GM21447 (cell line): ENCODE measurements around the gene ZMYND8.
A peak's percentile ranks its signal among the peaks of the same experiment; 100 is the strongest.
"Not testable (repeated sequence)": the region's sequence is repeated elsewhere in the genome, so short reads cannot be mapped to it uniquely, and the experiment has no call there.

Source experiments
- ATAC-seq: cut with Tn5 transposase; IDR thresholded peaks from one replicate; pipeline ENCODE4 v1.9.1; 2021; ENCODE audit not compliant: unreplicated experiment

Gene ZMYND8

GRCh38 chr20:47373206-47373733, 16.8 kb upstream of the ZMYND8 start:
- ATAC-seq = no peak

DNA sequence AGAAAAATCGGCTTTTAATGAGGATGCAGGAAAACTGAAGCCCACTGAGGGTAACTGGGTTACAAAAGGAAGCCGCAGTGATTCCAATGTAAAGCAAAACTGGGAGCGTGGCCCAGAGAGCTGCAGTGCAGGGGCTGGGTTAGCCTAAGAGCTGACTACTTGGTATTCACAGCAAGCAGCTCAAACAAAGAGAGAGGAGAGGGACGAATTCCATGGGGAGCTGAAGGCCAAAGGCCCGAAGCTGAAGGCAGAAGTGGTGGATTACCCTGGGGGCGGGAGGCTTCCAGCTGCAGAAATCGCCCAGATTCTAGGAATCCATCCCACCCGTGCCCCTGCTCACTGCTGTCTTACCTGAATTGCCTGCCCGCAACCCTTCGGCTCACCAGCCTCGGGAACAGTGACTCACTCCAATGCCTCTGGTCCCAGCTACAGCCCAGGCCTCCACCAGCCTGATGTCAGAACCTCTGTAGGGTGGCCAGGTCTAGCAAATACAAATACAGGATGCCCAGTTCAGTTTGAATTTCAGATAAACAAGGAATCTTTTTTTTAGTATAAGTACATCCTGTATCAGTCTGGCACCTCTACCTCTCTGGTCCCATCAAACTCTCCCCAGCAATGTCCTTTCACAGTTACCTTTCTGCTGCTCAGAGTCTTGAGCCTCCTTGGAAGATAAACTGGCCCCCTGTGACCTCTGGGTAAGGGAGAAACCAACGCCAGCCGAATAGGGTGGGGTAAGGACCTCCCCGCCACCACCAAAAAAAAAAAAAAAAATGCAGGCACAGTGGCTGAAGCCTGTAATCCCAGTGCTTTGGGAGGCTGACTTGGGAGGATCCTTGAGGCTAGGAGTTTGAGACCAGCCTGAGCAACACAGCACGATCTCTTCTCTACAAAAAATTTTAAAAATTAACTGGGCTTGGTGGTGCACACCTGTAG, 14.6 kb upstream of the ZMYND8 start:
- ATAC-seq = no peak

GRCh38 chr20:47370214-47370613, 13.7 kb upstream of the ZMYND8 start:
- ATAC-seq = no peak

DNA sequence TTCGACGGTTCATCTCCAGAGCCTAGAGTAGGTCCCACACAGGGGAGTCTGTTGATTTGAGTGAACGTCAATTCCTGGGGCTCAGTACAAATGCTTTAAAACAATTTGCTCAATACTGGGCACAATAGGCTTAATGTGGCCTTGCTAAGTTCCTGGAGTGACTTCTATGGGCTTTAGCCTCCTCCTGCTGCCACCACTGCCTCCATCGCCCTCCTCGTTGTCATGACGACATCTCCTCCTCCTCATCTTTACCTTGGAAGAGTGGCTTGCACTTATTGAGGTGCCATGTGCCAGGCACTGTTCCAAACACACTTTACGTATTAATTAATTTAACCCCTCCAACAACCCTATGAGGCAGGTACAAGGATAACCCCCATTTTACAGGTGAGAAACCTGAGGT, 11.8 kb upstream of the ZMYND8 start:
- ATAC-seq = no peak

- ATAC-seq = not testable (repeated sequence)
Observed at GRCh38 chr20:47366301-47366700, 9.8 kb upstream of the ZMYND8 start.

DNA sequence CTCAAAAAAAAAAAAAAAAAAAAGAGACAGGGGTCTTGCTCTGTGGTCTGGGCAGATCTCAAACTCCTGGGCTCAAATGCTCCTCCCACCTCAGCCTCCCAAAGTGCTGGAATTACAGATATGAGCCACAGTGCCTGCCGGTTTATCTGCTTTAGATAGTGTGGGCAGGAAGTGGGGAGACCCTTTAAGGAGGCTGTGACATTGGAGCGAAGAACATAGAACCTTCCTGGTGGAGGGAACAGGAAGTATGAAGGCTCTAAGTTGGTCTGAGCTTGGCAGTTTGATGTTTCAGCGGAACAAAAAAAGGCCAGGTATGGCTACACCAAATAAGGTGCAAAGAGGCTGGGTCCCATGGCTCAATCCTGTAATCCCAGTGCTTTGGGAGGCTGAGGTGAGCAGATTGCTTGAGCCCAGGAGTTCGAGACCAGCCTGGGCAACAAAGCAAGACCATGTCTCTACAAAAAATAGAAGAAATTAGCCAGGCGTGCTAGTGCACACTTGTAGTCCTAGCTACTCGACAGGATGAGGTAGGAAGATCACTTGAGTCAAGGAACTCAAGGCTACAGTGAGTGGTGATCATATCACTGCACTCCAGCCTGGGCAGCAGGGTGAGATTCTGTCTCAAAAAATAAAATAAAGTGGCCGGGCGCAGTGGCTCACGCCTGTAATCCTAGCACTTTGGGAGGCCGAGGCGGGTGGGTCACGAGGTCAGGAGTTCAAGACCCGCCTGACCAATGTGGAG, 8.7 kb upstream of the ZMYND8 start:
- ATAC-seq = no peak

DNA sequence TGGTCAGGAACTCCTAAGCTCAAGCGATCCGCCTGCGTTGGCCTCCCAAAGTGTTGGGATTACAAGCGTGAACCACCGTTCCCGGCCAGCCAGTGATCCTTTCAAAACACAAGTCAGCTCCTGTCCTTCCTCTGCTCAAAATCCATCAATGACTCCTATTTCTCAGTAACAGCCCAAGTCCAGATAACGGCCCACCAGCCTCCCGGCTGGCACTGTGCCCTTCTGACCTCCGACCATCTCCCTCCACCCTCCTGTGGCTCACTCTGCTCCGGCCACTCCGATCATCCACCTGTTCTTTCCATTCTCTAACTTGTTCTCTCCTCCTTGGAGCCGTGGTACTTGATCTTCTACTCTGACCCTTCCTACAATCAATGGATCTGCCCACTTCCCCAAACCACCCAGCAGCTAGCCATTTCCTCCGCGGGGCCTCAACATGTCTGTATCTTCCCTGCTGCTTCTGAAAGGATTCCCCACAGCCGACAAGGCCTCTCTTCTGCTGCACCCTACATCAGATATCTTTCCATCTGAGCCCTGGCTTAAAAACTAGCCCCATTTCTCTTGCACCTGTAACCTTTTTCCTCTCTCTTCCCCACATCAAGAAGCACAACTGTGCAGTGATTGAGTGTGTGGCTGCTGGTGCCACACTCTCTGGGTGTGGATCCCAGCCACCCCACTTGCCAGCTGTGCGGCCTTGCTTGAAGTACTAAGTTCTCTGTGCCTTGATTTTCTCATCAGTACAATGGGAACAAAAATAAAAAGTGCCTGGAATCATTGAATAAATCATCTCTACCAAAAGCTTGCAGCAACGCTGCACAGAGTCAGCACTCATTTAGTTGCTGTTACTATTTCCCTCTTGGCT, 6.1 kb upstream of the ZMYND8 start:
- no peak for ATAC-seq

- ATAC-seq = no peak
Observed at GRCh38 chr20:47361057-47361915, 4.8 kb upstream of the ZMYND8 start.

DNA sequence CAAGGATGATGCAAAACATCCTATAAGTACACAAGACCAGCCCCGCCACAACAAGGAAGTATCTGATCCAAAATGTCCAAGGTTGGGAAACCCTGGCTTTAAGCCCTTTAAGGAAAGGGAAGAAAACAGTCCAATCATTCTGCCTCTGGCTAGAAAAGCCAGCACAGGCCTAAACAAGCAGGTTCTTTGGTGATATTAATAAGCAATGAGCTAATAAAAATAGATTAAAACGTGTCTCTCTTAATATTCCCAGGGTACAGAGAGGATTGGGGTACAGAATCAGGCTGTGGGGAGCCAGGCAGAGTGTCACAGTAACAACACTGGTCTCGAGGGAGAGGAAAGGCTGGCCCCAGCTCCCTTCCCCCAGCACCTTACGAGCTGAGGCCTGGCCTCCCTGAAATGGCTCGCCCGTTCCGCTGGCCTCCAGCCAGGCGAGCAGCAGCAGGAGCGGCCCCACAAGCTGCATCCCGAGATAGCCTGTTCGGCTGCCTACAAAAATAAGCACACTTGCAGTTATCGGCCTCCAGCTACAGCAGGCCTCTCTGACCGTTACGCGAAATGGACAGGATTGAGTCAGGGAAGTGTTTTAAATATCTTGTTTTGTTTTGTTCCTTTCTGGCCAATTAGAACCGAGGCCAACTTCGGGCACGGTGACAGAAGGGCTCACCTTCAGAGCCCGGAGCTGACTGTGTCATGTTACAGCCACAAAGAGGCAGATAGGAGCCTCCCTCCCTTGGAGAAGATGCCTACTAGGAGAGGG, 4.0 kb upstream of the ZMYND8 start:
- no peak for ATAC-seq

DNA sequence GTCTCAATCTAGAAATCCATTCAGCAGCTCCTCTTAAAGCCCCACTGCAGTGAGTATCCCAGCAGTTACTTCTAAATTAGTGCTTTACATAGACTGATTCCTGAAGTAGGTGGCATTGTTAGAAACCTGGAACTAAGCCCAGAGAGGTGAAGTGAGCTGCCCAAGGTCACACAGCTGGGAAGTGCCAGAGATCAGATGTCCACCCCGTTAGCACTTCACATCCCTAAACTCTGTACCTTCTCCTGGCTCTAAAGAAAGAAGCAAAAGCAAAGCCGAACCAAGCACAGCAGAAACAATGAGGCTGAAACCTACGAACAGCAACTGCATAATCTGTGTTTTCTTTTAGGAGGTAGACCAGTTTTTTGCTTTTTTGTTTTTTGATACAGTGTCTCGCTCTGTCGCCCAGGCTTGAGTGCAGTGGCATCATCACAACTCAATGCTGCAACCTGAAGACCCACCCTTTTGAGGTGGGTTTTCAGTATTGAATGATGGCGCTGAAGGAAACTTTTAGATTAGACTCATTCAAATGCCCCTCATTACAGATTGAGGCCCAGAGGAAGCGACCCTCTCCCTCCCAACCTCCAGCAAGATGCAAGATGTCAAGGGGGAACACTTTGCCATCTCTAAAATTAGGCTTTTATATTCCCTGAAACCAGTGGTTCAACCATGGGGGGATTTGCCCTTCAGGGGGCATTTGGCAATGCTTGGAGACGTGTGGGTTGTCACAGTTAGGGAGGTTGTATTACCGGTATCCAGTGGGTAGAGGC, 3.2 kb upstream of the ZMYND8 start:
- no peak for ATAC-seq

DNA sequence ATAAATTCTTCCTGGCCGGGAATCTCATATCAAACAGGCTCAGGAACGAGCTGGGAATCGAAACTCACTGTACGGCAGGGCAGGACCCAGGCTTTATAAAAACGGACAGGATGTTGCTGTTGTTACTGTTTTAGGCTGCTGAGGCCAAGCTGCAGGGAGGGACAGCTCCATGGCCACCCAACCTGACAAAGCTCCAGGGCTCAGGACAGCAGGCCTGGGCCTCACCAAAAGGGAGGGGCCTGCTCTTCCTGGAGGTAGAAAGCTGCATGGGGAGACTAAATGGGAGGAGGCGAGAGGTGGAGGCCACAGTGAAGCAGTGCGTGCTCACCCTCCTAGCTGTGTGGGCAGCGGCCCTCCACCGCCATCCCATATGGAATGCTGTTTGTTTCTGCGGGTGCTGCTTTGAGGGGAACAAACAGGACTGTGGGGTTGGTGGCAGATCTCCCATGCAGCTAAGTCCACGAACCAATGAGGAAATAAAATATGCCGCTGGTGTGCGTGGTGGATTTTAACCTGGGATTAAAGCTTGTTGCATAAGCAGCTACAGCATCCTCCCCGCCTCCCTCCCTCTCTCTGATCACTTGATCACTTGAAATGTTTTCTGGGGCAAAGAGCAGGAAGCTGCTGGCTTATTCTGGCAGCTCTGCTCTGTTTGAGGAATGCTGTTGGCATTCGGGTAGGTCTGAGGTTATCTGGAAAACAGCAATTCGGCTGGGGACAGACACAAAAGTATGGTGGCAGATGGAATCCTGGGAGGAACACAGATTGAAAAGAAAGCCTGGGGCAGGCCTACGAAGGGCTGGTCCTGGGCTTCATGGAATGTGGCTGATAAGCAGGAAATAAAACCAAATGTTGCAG, 2.4 kb upstream of the ZMYND8 start:
- ATAC-seq = no peak

GRCh38 chr20:47358039-47358671, 1.7 kb upstream of the ZMYND8 start:
- no peak for ATAC-seq

GRCh38 chr20:47357296-47358038, 968 bp upstream of the ZMYND8 start:
- ATAC-seq = peak; percentile 58

GRCh38 chr20:47356220-47356525, 326 bp downstream of the ZMYND8 start:
- no peak for ATAC-seq

DNA sequence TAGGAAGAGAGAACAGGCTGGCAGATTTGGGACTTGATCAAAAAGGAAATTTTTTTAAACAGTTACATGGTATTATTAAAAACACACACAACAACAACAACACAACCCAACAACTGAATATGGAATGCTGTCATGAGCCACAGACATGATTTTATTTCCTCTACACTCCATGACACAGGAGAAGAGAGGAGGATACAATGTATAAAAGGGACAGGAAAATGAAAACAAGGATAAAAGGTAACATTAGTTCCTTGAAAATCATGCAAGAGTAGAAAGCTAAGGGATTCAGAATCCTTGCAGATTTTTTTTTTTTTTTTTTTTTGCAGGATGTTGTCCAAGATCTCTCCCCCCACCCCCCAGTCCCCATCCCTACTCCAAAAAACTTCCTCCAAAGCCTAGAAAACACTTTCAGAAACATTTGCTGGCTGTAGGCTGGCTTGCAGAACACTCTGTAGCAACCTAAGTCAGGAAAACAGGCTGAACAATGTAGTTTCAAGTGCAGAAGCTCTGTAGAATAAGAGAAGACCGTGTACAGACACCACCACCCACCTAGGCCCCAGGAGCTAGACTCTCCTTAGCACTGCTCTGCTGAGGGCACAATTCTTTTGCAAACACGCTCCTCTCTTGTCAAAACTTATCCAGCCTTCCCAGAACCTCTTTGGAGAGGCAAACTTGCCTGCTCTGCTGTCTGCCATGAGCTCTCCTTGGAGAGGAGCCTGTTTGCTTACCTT, 845 bp downstream of the ZMYND8 start:
- no peak for ATAC-seq
